Measurements from ENCODE around the gene PITPNM1.

DNA sequence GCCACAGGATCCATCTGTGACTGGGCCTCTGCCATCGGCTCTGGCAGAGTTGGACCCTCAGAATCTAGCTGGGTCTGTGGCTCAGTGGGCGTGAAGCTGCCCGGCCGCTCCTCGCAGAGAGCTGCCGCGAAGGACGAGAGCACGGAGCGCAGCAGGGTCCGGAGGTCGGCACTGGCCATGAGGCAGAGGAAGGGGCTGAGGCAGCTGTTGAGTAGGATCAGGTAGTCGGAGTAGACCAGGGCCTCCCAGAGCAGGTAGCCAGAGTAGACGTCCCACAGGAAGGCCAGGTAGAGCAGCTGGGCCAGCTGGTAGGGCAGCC lies 53.5 kb downstream of the PITPNM1 start:
- TF ChIP-seq, protein P1, sequence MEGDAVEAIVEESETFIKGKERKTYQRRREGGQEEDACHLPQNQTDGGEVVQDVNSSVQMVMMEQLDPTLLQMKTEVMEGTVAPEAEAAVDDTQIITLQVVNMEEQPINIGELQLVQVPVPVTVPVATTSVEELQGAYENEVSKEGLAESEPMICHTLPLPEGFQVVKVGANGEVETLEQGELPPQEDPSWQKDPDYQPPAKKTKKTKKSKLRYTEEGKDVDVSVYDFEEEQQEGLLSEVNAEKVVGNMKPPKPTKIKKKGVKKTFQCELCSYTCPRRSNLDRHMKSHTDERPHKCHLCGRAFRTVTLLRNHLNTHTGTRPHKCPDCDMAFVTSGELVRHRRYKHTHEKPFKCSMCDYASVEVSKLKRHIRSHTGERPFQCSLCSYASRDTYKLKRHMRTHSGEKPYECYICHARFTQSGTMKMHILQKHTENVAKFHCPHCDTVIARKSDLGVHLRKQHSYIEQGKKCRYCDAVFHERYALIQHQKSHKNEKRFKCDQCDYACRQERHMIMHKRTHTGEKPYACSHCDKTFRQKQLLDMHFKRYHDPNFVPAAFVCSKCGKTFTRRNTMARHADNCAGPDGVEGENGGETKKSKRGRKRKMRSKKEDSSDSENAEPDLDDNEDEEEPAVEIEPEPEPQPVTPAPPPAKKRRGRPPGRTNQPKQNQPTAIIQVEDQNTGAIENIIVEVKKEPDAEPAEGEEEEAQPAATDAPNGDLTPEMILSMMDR (IDR thresholded peaks at IDR 0.05; ENCODE audit: insufficient read depth, low read length): no peak
- TF ChIP-seq POLR2AphosphoS5 (IDR thresholded peaks at IDR 0.05; ENCODE audit: low read depth) (no peak), SPI1 (IDR thresholded peaks at IDR 0.05; ENCODE audit: borderline replicate concordance, low read depth) (no peak), GABPA (IDR thresholded peaks at IDR 0.05; ENCODE audit: low read depth) (no peak)
- TF ChIP-seq, protein P2, sequence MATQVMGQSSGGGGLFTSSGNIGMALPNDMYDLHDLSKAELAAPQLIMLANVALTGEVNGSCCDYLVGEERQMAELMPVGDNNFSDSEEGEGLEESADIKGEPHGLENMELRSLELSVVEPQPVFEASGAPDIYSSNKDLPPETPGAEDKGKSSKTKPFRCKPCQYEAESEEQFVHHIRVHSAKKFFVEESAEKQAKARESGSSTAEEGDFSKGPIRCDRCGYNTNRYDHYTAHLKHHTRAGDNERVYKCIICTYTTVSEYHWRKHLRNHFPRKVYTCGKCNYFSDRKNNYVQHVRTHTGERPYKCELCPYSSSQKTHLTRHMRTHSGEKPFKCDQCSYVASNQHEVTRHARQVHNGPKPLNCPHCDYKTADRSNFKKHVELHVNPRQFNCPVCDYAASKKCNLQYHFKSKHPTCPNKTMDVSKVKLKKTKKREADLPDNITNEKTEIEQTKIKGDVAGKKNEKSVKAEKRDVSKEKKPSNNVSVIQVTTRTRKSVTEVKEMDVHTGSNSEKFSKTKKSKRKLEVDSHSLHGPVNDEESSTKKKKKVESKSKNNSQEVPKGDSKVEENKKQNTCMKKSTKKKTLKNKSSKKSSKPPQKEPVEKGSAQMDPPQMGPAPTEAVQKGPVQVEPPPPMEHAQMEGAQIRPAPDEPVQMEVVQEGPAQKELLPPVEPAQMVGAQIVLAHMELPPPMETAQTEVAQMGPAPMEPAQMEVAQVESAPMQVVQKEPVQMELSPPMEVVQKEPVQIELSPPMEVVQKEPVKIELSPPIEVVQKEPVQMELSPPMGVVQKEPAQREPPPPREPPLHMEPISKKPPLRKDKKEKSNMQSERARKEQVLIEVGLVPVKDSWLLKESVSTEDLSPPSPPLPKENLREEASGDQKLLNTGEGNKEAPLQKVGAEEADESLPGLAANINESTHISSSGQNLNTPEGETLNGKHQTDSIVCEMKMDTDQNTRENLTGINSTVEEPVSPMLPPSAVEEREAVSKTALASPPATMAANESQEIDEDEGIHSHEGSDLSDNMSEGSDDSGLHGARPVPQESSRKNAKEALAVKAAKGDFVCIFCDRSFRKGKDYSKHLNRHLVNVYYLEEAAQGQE (IDR thresholded peaks at IDR 0.05; ENCODE audit: insufficient replicate concordance, low read depth): no peak

All from HL-60 (cell line).